Erythroblast (primary cell): ENCODE results near the gene GREB1.

Experiments used
- GATA1 ChIP-seq: IDR thresholded peaks from 2 replicates; pipeline ENCODE4 v1.6.1; 2011; ENCODE audit warnings: low read depth, mild to moderate bottlenecking, control low read depth, low read length, moderate library complexity
- POLR2A ChIP-seq: IDR thresholded peaks from 2 replicates; pipeline ENCODE4 v1.6.1; 2011; ENCODE audit warnings: mild to moderate bottlenecking, low read length

DNA sequence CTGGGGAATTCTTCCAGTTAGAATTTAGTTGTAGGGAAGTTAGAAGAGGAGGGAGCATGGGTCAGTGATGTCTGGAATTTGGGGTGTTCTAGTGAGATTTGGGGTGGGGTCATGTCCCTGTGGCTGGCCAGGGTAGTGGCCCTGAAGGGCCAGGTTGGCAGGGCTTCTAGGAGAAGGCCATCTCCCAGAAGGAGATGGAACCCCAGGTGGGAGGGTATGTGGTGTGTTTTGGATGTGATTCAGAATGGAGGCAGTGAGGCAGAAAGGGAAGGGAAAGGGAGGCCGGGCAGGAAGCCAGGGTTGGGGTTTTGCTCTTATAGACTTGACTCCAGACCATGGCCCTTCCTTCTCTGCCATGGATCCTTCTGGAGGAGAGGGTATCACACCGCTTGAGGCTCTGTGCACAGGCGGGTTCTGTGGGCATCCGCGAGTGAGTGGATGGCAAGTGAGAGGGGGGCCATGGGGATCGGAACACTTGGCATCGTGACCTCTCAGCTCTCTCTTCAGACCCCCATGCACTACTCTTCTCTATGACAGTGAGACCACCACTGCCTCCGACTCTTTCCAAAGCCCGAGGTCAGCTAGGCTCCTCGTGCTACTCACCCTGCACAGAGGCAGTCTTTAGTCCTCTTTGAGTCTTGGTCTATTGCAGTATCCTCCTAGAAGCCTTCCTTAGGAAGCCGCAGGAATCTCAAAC, 7.3 kb downstream of the GREB1 start:
- TF ChIP-seq POLR2A (no peak), GATA1 (no peak)
